Hematopoietic multipotent progenitor cell treated with erythropoietin and hydrocortisone succinate and interleukin-3 and kit ligand, for 15 days (in vitro differentiated cells): ENCODE data around the gene PLEKHG4.

Experiments used
- DNase-seq: peaks from one replicate; pipeline ENCODE4 v3.0.0-alpha.2; 2015; ENCODE audit warnings: low spot score

PLEKHG4 gene

GRCh38 chr16:67265834-67266233 lies 13.5 kb upstream of the PLEKHG4 start:
- DNase-seq = no peak

- DNase-seq = peak; percentile 96
These were observed 11.2 kb upstream of the PLEKHG4 start for GRCh38 chr16:67268136-67268579.

- DNase-seq = no peak
These were observed 9.6 kb upstream of the PLEKHG4 start for GRCh38 chr16:67269766-67270165.

- DNase-seq = no peak
These were observed 8.4 kb upstream of the PLEKHG4 start for GRCh38 chr16:67270931-67271338.

GRCh38 chr16:67271446-67271845 lies 7.9 kb upstream of the PLEKHG4 start:
- DNase-seq = no peak

- DNase-seq = no peak
These were observed 4.0 kb upstream of the PLEKHG4 start for GRCh38 chr16:67275321-67275720.

GRCh38 chr16:67277294-67277998 lies 1.9 kb upstream of the PLEKHG4 start:
- peak; percentile 25 for DNase-seq

GRCh38 chr16:67277999-67278772 lies 1.1 kb upstream of the PLEKHG4 start:
- peak; percentile 34 for DNase-seq

- DNase-seq = peak; percentile 34
These were observed 498 bp upstream of the PLEKHG4 start for GRCh38 chr16:67278773-67279295.

- DNase-seq = no peak
These were observed 1.0 kb downstream of the PLEKHG4 start for GRCh38 chr16:67280090-67281015.

- no peak for DNase-seq
These were observed 2.5 kb downstream of the PLEKHG4 start for GRCh38 chr16:67281536-67282446.

GRCh38 chr16:67282447-67282805 lies 3.1 kb downstream of the PLEKHG4 start:
- DNase-seq = no peak

- DNase-seq = no peak
These were observed 3.9 kb downstream of the PLEKHG4 start for GRCh38 chr16:67283039-67283825.

- no peak for DNase-seq
These were observed 4.7 kb downstream of the PLEKHG4 start for GRCh38 chr16:67283826-67284555.

GRCh38 chr16:67284699-67285646 lies 5.6 kb downstream of the PLEKHG4 start:
- DNase-seq = peak; percentile 39

GRCh38 chr16:67286441-67287235 lies 7.3 kb downstream of the PLEKHG4 start:
- no peak for DNase-seq

- no peak for DNase-seq
These were observed 8.6 kb downstream of the PLEKHG4 start for GRCh38 chr16:67287960-67288359.

GRCh38 chr16:67291461-67291860 lies 12.1 kb downstream of the PLEKHG4 start:
- no peak for DNase-seq
